ENCODE measurements around the gene CCL19. TPM values are rescaled to one million over a fixed set of nuclear protein-coding genes. Genes with fewer than 3 reads are reported as not detected.
A peak's percentile ranks its signal among the peaks of the same experiment; 100 is the strongest.

Gene CCL19
- total RNA-seq, 1 donor from 2014 or later = not detected

DNA sequence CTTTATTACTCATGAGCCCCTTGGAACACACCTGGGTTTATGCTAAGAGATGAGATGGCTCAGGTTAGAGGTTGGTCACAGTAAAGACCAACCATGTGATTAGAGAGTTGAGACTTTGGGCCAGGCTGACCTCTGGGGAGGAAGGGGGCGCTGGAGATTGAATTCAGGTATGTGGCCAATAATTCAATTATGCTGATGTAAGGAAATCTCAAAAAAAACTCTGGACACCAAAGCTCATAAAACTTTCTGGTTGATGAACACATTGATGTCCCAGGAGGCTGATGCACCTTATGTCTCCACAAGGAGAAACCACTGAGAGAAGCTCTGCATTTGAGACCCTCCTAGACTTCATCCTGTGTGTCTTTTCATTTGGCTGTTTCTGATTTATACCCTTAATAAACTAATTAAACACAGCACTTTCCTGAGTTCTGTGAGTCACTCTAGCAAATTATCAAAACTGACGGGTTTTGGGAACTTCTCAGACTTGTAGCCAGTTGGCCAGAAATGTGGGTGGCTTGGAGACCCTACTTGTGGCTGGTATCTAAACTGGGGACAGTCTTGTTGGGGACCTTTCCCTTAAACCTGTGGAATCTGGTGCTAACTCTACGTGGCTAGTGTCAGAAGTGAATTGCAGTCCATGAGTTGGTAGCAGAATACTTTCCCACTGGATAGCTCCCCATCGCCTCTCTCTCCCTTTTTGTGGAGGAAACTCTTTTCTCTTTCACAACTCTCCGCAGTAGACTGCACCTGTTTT, 21.1 kb downstream of the CCL19 start:
- no peaks in the 10 kb centered on the region for H3K36me3 ChIP-seq
- peaks cover 5% of the 10 kb centered on the region for H3K4me1 Mint-ChIP-seq
- no peaks in the 10 kb centered on the region for H3K9me3 ChIP-seq (ENCODE audit: low read depth)
- H3K27ac Mint-ChIP-seq = no peak overlapping the region
- H3K27me3 Mint-ChIP-seq (ENCODE audit: insufficient read depth, low read depth) = peaks cover 2% of the 10 kb centered on the region
- H2AFZ ChIP-seq (replicated peaks) = no peak overlapping the region
- H3F3A ChIP-seq (ENCODE audit: low read depth) = peaks cover 6% of the 10 kb centered on the region
- peaks cover 19% of the 10 kb centered on the region for H3K36me3 Mint-ChIP-seq
- H3K4me1 ChIP-seq = peaks cover 4% of the 10 kb centered on the region
- no peak overlapping the region for H3K4me2 ChIP-seq
- DNase-seq (ENCODE audit: low spot score) = no peak
- TF ChIP-seq EZH2phosphoT487 (IDR thresholded peaks at IDR 0.05) (no peak), EZH2 (IDR thresholded peaks at IDR 0.05) (no peak)
- TF ChIP-seq, protein P1, sequence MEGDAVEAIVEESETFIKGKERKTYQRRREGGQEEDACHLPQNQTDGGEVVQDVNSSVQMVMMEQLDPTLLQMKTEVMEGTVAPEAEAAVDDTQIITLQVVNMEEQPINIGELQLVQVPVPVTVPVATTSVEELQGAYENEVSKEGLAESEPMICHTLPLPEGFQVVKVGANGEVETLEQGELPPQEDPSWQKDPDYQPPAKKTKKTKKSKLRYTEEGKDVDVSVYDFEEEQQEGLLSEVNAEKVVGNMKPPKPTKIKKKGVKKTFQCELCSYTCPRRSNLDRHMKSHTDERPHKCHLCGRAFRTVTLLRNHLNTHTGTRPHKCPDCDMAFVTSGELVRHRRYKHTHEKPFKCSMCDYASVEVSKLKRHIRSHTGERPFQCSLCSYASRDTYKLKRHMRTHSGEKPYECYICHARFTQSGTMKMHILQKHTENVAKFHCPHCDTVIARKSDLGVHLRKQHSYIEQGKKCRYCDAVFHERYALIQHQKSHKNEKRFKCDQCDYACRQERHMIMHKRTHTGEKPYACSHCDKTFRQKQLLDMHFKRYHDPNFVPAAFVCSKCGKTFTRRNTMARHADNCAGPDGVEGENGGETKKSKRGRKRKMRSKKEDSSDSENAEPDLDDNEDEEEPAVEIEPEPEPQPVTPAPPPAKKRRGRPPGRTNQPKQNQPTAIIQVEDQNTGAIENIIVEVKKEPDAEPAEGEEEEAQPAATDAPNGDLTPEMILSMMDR (IDR thresholded peaks at IDR 0.05) = no peak
- H3K4me3 Mint-ChIP-seq = no peak overlapping the region
- no peaks in the 10 kb centered on the region for H4K20me1 ChIP-seq (ENCODE audit: low read depth)
- peaks cover 4% of the 10 kb centered on the region for H3K9me3 Mint-ChIP-seq
- H3K27ac ChIP-seq = no peak overlapping the region
- no peaks in the 10 kb centered on the region for H3K27me3 ChIP-seq
- H3K9ac ChIP-seq = no peak overlapping the region
- H3K4me3 ChIP-seq = no peak overlapping the region
- H3K79me2 ChIP-seq (ENCODE audit: low read depth) = peaks cover 17% of the 10 kb centered on the region

DNA sequence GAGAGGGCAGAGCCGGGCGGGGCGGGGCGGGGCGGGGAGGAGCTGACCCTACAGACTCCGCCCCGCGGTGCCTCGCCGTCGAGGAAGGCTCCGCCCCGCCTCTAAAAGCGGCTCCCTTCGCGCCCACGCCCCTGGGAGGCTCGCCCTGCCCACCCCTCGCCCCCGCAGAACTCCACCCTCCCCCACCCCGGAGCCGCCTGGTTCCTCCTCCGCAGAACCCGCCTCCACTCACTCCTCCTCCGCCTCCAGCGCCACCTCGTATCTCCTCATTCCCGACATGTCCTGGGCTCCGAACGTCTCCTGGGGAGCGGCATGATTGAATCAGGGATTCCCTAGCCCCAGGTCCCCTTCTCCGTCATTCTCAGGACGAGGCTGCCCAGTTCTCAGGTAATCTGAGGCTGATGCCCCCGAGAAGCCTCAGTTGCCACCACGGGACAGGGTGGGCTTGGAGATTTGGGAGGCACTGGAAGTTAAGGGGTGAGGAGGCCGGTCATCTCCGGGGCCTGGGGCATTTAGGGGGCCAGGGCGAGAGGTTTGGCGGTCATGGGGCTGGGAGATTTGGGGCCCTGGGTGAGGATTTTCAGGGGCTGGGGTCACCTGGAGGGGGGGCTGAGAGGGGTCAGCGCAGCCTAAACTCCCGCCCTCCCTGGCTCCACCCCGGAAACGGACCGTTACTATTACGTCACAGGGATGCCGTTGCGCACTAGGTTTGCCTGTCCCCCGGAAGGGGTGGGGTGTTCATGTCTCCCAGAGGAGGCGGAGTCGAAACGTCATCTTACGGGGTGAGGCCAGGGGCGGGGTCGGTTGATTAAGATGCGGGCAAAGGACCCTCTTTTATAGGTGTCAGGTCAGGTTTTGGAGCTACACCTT, 25.5 kb downstream of the CCL19 start:
- peak overlapping the region; percentile 85 for H3K27ac ChIP-seq
- peaks cover 4% of the 10 kb centered on the region for H3K4me1 ChIP-seq
- peak overlapping the region; percentile 38 for H3K9ac ChIP-seq
- peaks cover 10% of the 10 kb centered on the region for H3K4me1 Mint-ChIP-seq
- H3F3A ChIP-seq (ENCODE audit: low read depth) = peaks cover 16% of the 10 kb centered on the region
- H3K4me3 ChIP-seq = peak overlapping the region; percentile 67
- no peaks in the 10 kb centered on the region for H3K27me3 ChIP-seq
- peaks cover 17% of the 10 kb centered on the region for H3K79me2 ChIP-seq (ENCODE audit: low read depth)
- H4K20me1 ChIP-seq (ENCODE audit: low read depth) = peaks cover 14% of the 10 kb centered on the region
- DNase-seq (ENCODE audit: low spot score) = peak; percentile 98
- peaks cover 19% of the 10 kb centered on the region for H3K36me3 Mint-ChIP-seq
- peak overlapping the region; percentile 93 for H3K4me3 Mint-ChIP-seq
- H2AFZ ChIP-seq (replicated peaks) = peak overlapping the region; percentile 4
- H3K9me3 ChIP-seq (ENCODE audit: low read depth) = no peaks in the 10 kb centered on the region
- H3K27ac Mint-ChIP-seq = no peak overlapping the region
- H3K36me3 ChIP-seq = no peaks in the 10 kb centered on the region
- peaks cover 4% of the 10 kb centered on the region for H3K9me3 Mint-ChIP-seq
- peak overlapping the region; percentile 89 for H3K4me2 ChIP-seq
- TF ChIP-seq EZH2 (IDR thresholded peaks at IDR 0.05) (no peak), EZH2phosphoT487 (IDR thresholded peaks at IDR 0.05) (no peak)
- TF ChIP-seq, protein P1 (IDR thresholded peaks at IDR 0.05) = no peak
- peaks cover 8% of the 10 kb centered on the region for H3K27me3 Mint-ChIP-seq (ENCODE audit: insufficient read depth, low read depth)

DNA sequence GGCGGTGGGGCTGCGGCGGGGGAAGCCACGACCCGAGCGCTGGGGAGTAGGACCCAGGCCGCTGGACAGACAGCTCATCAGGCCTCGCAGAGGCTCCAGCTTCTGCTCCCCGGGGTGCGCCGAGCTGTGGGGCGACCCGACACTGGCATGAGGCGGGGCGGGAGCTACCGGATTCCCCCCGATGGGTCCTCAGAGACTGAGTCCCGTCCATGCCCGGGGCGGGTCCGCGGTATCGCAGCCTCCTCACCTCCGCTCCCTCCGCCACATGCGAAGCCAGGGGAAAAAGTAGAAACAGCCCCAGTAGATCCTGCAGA, 26.1 kb downstream of the CCL19 start:
- H3K4me3 Mint-ChIP-seq = peak overlapping the region; percentile 93
- no peak for DNase-seq (ENCODE audit: low spot score)
- H3F3A ChIP-seq (ENCODE audit: low read depth) = peaks cover 16% of the 10 kb centered on the region
- H3K4me1 ChIP-seq = peaks cover 4% of the 10 kb centered on the region
- peaks cover 17% of the 10 kb centered on the region for H3K79me2 ChIP-seq (ENCODE audit: low read depth)
- H3K4me2 ChIP-seq = peak overlapping the region; percentile 89
- H3K4me1 Mint-ChIP-seq = peaks cover 10% of the 10 kb centered on the region
- H3K36me3 ChIP-seq = no peaks in the 10 kb centered on the region
- peaks cover 8% of the 10 kb centered on the region for H3K27me3 Mint-ChIP-seq (ENCODE audit: insufficient read depth, low read depth)
- TF ChIP-seq EZH2phosphoT487 (IDR thresholded peaks at IDR 0.05) (no peak), EZH2 (IDR thresholded peaks at IDR 0.05) (peak; percentile 40)
- no peak overlapping the region for H3K9ac ChIP-seq
- H3K27ac Mint-ChIP-seq = no peak overlapping the region
- peak overlapping the region; percentile 77 for H2AFZ ChIP-seq (replicated peaks)
- peaks cover 19% of the 10 kb centered on the region for H3K36me3 Mint-ChIP-seq
- H3K9me3 Mint-ChIP-seq = peaks cover 4% of the 10 kb centered on the region
- H3K4me3 ChIP-seq = peak overlapping the region; percentile 67
- H3K9me3 ChIP-seq (ENCODE audit: low read depth) = no peaks in the 10 kb centered on the region
- peaks cover 14% of the 10 kb centered on the region for H4K20me1 ChIP-seq (ENCODE audit: low read depth)
- H3K27me3 ChIP-seq = no peaks in the 10 kb centered on the region
- H3K27ac ChIP-seq = no peak overlapping the region
